IMR-90 (cell line): Measurements from ENCODE around the gene ITPRID1. TPM values are rescaled to one million over a fixed set of nuclear protein-coding genes. Genes with fewer than 3 reads are reported as not detected.

Source experiments
- ATAC-seq: fragments of 200-7000 bp; cut with Tn5 transposase; 2 replicates; pipeline ENCODE4 v1.9.1; 2020; ENCODE audit warnings: low read depth, mild to moderate bottlenecking, moderate library complexity
- BruUV-seq: library from RNA; stranded (reverse); fragments of 400-500 nt; replicated peaks from 2 replicates; lab custom pipeline; 2021; lab: Mats Ljungman, UMichigan
- CTCF ChIA-PET: fragments of 300-600 bp; formaldehyde crosslinking; extraction: SDS; loops from one replicate; lab custom pipeline; 2021; ENCODE audit warnings: antibody characterized with exemption; lab: Yijun Ruan, JAX
- POLR2A ChIA-PET: fragments of 300-600 bp; sonication (Branson Sonifier 250); formaldehyde crosslinking; loops from one replicate; lab custom pipeline; 2022; ENCODE audit warnings: antibody characterized with exemption; ENCODE audit not compliant: unreplicated experiment; lab: Charles Lee
- DNase-seq: peaks from one replicate; pipeline ENCODE4 v3.0.0; 2013
- H2AFZ ChIP-seq: replicated peaks from 2 replicates; pipeline ENCODE3; 2013; ENCODE audit warnings: low read length, mild to moderate bottlenecking; ENCODE audit not compliant: poor library complexity
- H2AK5ac ChIP-seq: 2 replicates; pipeline ENCODE4 v1.6.1; 2013; ENCODE audit warnings: low read depth, low read length, inconsistent platforms
- H2AK9ac ChIP-seq: replicated peaks from 2 replicates; pipeline ENCODE3; 2013; ENCODE audit warnings: mild to moderate bottlenecking, low read depth, low read length, moderate library complexity; ENCODE audit not compliant: poor library complexity
- H2BK120ac ChIP-seq: 2 replicates; pipeline ENCODE4 v1.6.1; 2013; ENCODE audit warnings: low read depth, low read length, inconsistent platforms
- H2BK15ac ChIP-seq: 3 replicates; pipeline ENCODE4 v1.6.1; 2013; ENCODE audit warnings: low read depth, low read length, inconsistent platforms
- H2BK20ac ChIP-seq: 2 replicates; pipeline ENCODE4 v1.6.1; 2013; ENCODE audit warnings: low read depth, mild to moderate bottlenecking, inconsistent platforms, low read length, moderate library complexity
- H2BK5ac ChIP-seq: 2 replicates; pipeline ENCODE4 v1.6.1; 2013; ENCODE audit warnings: mild to moderate bottlenecking, low read depth, low read length, inconsistent platforms; ENCODE audit not compliant: poor library complexity, severe bottlenecking
- H3K14ac ChIP-seq: replicated peaks from 2 replicates; pipeline ENCODE4 v1.6.1; 2013; ENCODE audit warnings: low read depth, low read length, inconsistent platforms
- H3K18ac ChIP-seq: 2 replicates; pipeline ENCODE4 v1.6.1; 2013; ENCODE audit warnings: low read depth, low read length, control low read depth
- H3K23ac ChIP-seq: 2 replicates; pipeline ENCODE4 v1.6.1; 2013; ENCODE audit warnings: low read depth, low read length, inconsistent platforms
- H3K27ac ChIP-seq: 2 replicates; pipeline ENCODE4 v1.5.1; 2013; ENCODE audit warnings: mild to moderate bottlenecking, control low read depth, low read length; ENCODE audit not compliant: insufficient read depth
- H3K27me3 ChIP-seq: 2 replicates; pipeline ENCODE4 v1.6.1; 2013; ENCODE audit warnings: low read length; ENCODE audit not compliant: control insufficient read depth, insufficient read depth
- H3K36me3 ChIP-seq: 2 replicates; pipeline ENCODE4 v1.6.1; 2013; ENCODE audit warnings: low read length, mixed read lengths; ENCODE audit not compliant: control insufficient read depth, insufficient read depth
- H3K4ac ChIP-seq: 2 replicates; pipeline ENCODE4 v1.6.1; 2013; ENCODE audit warnings: low read depth, low read length, inconsistent platforms
- H3K4me1 ChIP-seq: 2 replicates; pipeline ENCODE4 v1.6.1; 2013; ENCODE audit warnings: low read length, mixed read lengths; ENCODE audit not compliant: control insufficient read depth, insufficient read depth
- H3K4me2 ChIP-seq: 2 replicates; pipeline ENCODE4 v1.6.1; 2013; ENCODE audit warnings: low read depth, mild to moderate bottlenecking, control low read depth, low read length, moderate library complexity
- H3K4me3 ChIP-seq: 2 replicates; pipeline ENCODE4 v1.5.1; 2013; ENCODE audit warnings: low read depth, mild to moderate bottlenecking, control low read depth, low read length, moderate library complexity; ENCODE audit not compliant: insufficient read depth
- H3K56ac ChIP-seq: 2 replicates; pipeline ENCODE4 v1.6.1; 2013; ENCODE audit warnings: low read length, inconsistent platforms; ENCODE audit not compliant: insufficient read depth; ENCODE audit errors: extremely low read depth
- H3K79me1 ChIP-seq, 2 experiments: 2 replicates each; pipeline ENCODE4 v1.6.1; 2013; ENCODE audit warnings: low read length in 2 of 2, inconsistent platforms in 1 of 2, low read depth in 1 of 2
- H3K9ac ChIP-seq: 2 replicates; pipeline ENCODE4 v1.6.1; 2013; ENCODE audit warnings: low read depth, low read length, control low read depth
- H3K9me1 ChIP-seq: 2 replicates; pipeline ENCODE4 v1.6.1; 2013; ENCODE audit warnings: low read length, inconsistent platforms; ENCODE audit not compliant: insufficient read depth
- H3K9me3 ChIP-seq: 2 replicates; pipeline ENCODE4 v1.6.1; 2013; ENCODE audit warnings: low read length; ENCODE audit not compliant: control insufficient read depth, insufficient read depth
- H4K20me1 ChIP-seq: 2 replicates; pipeline ENCODE4 v1.6.1; 2013; ENCODE audit warnings: low read length, inconsistent platforms; ENCODE audit not compliant: insufficient read depth
- H4K5ac ChIP-seq: 2 replicates; pipeline ENCODE4 v1.6.1; 2013; ENCODE audit warnings: mild to moderate bottlenecking, low read depth, low read length, control low read depth
- H4K8ac ChIP-seq, 2 experiments: 2 replicates each; pipeline ENCODE4 v1.6.1; 2013; ENCODE audit warnings: low read depth in 2 of 2, low read length in 2 of 2, control low read depth in 1 of 2, inconsistent platforms in 1 of 2
- H4K91ac ChIP-seq: 2 replicates; pipeline ENCODE4 v1.6.1; 2013; ENCODE audit warnings: low read depth, low read length, inconsistent platforms; ENCODE audit not compliant: insufficient read depth
- CEBPB ChIP-seq: IDR thresholded peaks from 2 replicates; pipeline ENCODE4 v1.6.1; 2012; ENCODE audit warnings: low read depth, low read length, improper control_type of control experiment
- ELK1 ChIP-seq: fragments of 150-350 bp; IDR thresholded peaks from 2 replicates; pipeline ENCODE4 v1.6.1; 2016; ENCODE audit warnings: low read depth, mild to moderate bottlenecking, low read length, moderate library complexity, borderline replicate concordance
- MAFK ChIP-seq: IDR thresholded peaks from 2 replicates; pipeline ENCODE4 v1.6.1; 2012; ENCODE audit warnings: low read depth, low read length, improper control_type of control experiment
- MAZ ChIP-seq: IDR thresholded peaks from 2 replicates; pipeline ENCODE4 v1.6.1; 2012; ENCODE audit warnings: low read depth, mild to moderate bottlenecking, low read length, improper control_type of control experiment, moderate library complexity, borderline replicate concordance
- MXI1 ChIP-seq: IDR thresholded peaks from 2 replicates; pipeline ENCODE4 v1.6.1; 2012; ENCODE audit warnings: low read depth, mild to moderate bottlenecking, low read length, moderate library complexity, borderline replicate concordance
- NFE2L2 ChIP-seq: fragments of 150-350 bp; IDR thresholded peaks from 2 replicates; pipeline ENCODE4 v1.6.1; 2016; ENCODE audit warnings: low read depth, mild to moderate bottlenecking, low read length
- POLR2A ChIP-seq: IDR thresholded peaks from 2 replicates; pipeline ENCODE4 v1.6.1; 2012; ENCODE audit warnings: mild to moderate bottlenecking, low read depth, low read length
- RCOR1 ChIP-seq: IDR thresholded peaks from 2 replicates; pipeline ENCODE4 v1.6.1; 2012; ENCODE audit warnings: mild to moderate bottlenecking, low read length, improper control_type of control experiment; ENCODE audit not compliant: insufficient replicate concordance
- RFX5 ChIP-seq: IDR thresholded peaks from 2 replicates; pipeline ENCODE4 v1.8.0; 2012; ENCODE audit warnings: low read depth, mild to moderate bottlenecking, low read length, moderate library complexity
- SMC3 ChIP-seq: fragments of 150-350 bp; IDR thresholded peaks from 2 replicates; pipeline ENCODE4 v1.6.1; 2016; ENCODE audit warnings: low read depth, mild to moderate bottlenecking, antibody characterized with exemption, low read length, moderate library complexity
- USF2 ChIP-seq: fragments of 150-350 bp; IDR thresholded peaks from 2 replicates; pipeline ENCODE4 v1.6.1; 2017; ENCODE audit warnings: mild to moderate bottlenecking, antibody characterized with exemption, low read length, low read depth
- WGBS, 2 experiments: methylation state at CpG; one replicate each; pipeline versions ENCODE4 v1.1.5 to v1.1.7; 2013; ENCODE audit warnings: missing lambda C conversion rate in 2 of 2; ENCODE audit not compliant: insufficient read length in 1 of 2; ENCODE audit errors: extremely low coverage in 2 of 2; 5-methylcytosine and 5-hydroxymethylcytosine counted together
- dilution Hi-C: fragments of 300-500 bp; cut with HindIII; formaldehyde crosslinking; loops from one replicate; pipeline ENCODE4 v1.14.3; 2018; ENCODE audit warnings: low sequenced_read_pairs; ENCODE audit not compliant: unreplicated experiment
- in situ Hi-C: fragments of 300-500 bp; cut with MboI; formaldehyde crosslinking; loops from 3 replicates; pipeline ENCODE4 v1.14.3; 2019; ENCODE audit warnings: low sequenced_read_pairs, inconsistent platforms, mixed read lengths
- intact Hi-C: fragments of 100-400 bp; cut with micrococcal nuclease; formaldehyde crosslinking; loops from 2 replicates; pipeline ENCODE4 v1.10.0; 2022
- polyA plus RNA-seq, 3 experiments: library from polyadenylated mRNA; depleted of rRNA; stranded (reverse); fragments of >200 nt; gene quantifications; 2 replicates each; pipeline ENCODE4 v1.2.3, GENCODE V29; 2012; ENCODE audit warnings: low replicate concordance in 1 of 3
- total RNA-seq: library from RNA; depleted of rRNA; stranded (reverse); fragments of >200 nt; gene quantifications from 2 replicates; pipeline ENCODE4 v1.2.3, GENCODE V29; 2012
- TF ChIP-seq, protein P1 (sequence below): conservative IDR thresholded peaks from 2 replicates; pipeline ENCODE4 v1.5.1; 2012; ENCODE audit warnings: mild to moderate bottlenecking, low read depth, low read length, improper control_type of control experiment

Gene ITPRID1
- total and polyA plus RNA-seq, 2 of the 4 experiments (the other 2 are of a cell fraction): not detected

DNA sequence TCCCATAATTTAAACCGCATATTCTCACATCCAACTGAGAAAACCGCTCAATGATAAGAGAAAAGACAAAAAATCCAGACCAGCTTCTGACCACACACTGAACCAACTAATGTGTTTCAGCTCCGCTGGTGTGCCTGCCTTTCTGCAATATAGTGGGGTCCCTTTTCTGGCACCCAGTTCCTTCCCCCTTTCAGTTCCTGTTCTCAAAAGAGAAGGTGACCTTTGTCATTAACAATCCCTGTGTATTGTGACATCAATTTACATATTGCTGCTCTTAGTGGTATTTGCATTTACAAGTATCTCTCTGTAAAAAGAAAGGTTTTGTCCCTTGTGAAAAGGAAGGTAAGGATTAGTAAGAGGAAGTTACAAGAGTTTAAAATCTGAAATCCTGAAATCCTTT is 174.5 kb downstream of the ITPRID1 start:
- Histone ChIP-seq H2AK9ac (no peak overlapping the region), H4K5ac (no peak overlapping the region), H4K20me1 (no peaks in the 10 kb centered on the region), H3K27ac (no peak overlapping the region), H4K8ac (no peak overlapping the region), H3K9me3 (no peaks in the 10 kb centered on the region), H3K56ac (no peak overlapping the region), H3K4me1 (no peaks in the 10 kb centered on the region), H2BK5ac (no peak overlapping the region), H3K9me1 (no peaks in the 10 kb centered on the region), H3K79me1 (no peaks in the 10 kb centered on the region), H3K4ac (no peak overlapping the region), H3K4me2 (no peak overlapping the region), H3K14ac (no peak overlapping the region), H2BK120ac (no peak overlapping the region), H2AK5ac (no peak overlapping the region), H3K36me3 (no peaks in the 10 kb centered on the region), H3K9ac (no peak overlapping the region), H2BK20ac (no peak overlapping the region), H3K4me3 (no peak overlapping the region), H2AFZ (no peak overlapping the region), H3K27me3 (no peaks in the 10 kb centered on the region; the same call in 1 of the 2 replicates), H4K91ac (no peak overlapping the region), H2BK15ac (no peak overlapping the region), H3K23ac (no peak overlapping the region), H3K18ac (no peak overlapping the region)
- dilution Hi-C loops: no loop called here
- WGBS, 2 experiments: no CpG with 5 or more reads among the region's 3 CpGs
- DNase-seq (no peak), ATAC-seq (no peak)
- POLR2A ChIA-PET: no interaction called here
- CTCF ChIA-PET: no interaction called here
- TF ChIP-seq, protein P1, sequence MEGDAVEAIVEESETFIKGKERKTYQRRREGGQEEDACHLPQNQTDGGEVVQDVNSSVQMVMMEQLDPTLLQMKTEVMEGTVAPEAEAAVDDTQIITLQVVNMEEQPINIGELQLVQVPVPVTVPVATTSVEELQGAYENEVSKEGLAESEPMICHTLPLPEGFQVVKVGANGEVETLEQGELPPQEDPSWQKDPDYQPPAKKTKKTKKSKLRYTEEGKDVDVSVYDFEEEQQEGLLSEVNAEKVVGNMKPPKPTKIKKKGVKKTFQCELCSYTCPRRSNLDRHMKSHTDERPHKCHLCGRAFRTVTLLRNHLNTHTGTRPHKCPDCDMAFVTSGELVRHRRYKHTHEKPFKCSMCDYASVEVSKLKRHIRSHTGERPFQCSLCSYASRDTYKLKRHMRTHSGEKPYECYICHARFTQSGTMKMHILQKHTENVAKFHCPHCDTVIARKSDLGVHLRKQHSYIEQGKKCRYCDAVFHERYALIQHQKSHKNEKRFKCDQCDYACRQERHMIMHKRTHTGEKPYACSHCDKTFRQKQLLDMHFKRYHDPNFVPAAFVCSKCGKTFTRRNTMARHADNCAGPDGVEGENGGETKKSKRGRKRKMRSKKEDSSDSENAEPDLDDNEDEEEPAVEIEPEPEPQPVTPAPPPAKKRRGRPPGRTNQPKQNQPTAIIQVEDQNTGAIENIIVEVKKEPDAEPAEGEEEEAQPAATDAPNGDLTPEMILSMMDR: no peak
- TF ChIP-seq MAFK: no peak
- TF ChIP-seq POLR2A: no peak
- TF ChIP-seq RFX5: no peak
- TF ChIP-seq CEBPB: no peak
- TF ChIP-seq SMC3: no peak
- TF ChIP-seq MAZ: no peak
- TF ChIP-seq MXI1: no peak
- no peak for TF ChIP-seq RCOR1
- no peak for TF ChIP-seq ELK1
- no peak for TF ChIP-seq NFE2L2
- TF ChIP-seq USF2: no peak
- BruUV-seq: no TSS peak
- intact Hi-C loops: no loop called here
- in situ Hi-C loops: no loop called here
